ENCODE data around the gene STRBP.

GRCh38 chr9:123135430-123135829, 133.0 kb downstream of the STRBP start:
- TF ChIP-seq POLR2AphosphoS5 (IDR thresholded peaks at IDR 0.05; ENCODE audit: low read depth, low read length) (no peak), POLR2A (IDR thresholded peaks at IDR 0.05; ENCODE audit: low read depth, low read length) (no peak)
